Measurements from ENCODE around the gene CLIP2.
"Not testable (repeated sequence)": the region's sequence is repeated elsewhere in the genome, so short reads cannot be mapped to it uniquely, and the experiment has no call there.

CLIP2 gene

GRCh38 chr7:74349621-74350020 is 60.4 kb downstream of the CLIP2 start:
- TF ChIP-seq CTCF (IDR thresholded peaks at IDR 0.05; ENCODE audit: control insufficient read depth, insufficient read depth, low read depth, low read length, missing control alignments): no peak
- no peak for DNase-seq (ENCODE audit: low read depth)
- H3K4me3 ChIP-seq (ENCODE audit: control insufficient read depth, low read depth, low read length): no peak overlapping the region

GRCh38 chr7:74350751-74351150 is 61.5 kb downstream of the CLIP2 start:
- DNase-seq (ENCODE audit: low read depth): no peak
- H3K4me3 ChIP-seq (ENCODE audit: control insufficient read depth, low read depth, low read length): no peak overlapping the region
- no peak for TF ChIP-seq CTCF (IDR thresholded peaks at IDR 0.05; ENCODE audit: control insufficient read depth, insufficient read depth, low read depth, low read length, missing control alignments)

GRCh38 chr7:74351836-74352235 is 62.6 kb downstream of the CLIP2 start:
- no peak overlapping the region for H3K4me3 ChIP-seq (ENCODE audit: control insufficient read depth, low read depth, low read length)
- no peak for DNase-seq (ENCODE audit: low read depth)
- no peak for TF ChIP-seq CTCF (IDR thresholded peaks at IDR 0.05; ENCODE audit: control insufficient read depth, insufficient read depth, low read depth, low read length, missing control alignments)

GRCh38 chr7:74352551-74353138 is 63.4 kb downstream of the CLIP2 start:
- H3K4me3 ChIP-seq (ENCODE audit: control insufficient read depth, low read depth, low read length); DNase-seq (ENCODE audit: low read depth): not testable (repeated sequence)

- TF ChIP-seq CTCF (IDR thresholded peaks at IDR 0.05; ENCODE audit: control insufficient read depth, insufficient read depth, low read depth, low read length, missing control alignments): no peak
- no peak for DNase-seq (ENCODE audit: low read depth)
- no peak overlapping the region for H3K4me3 ChIP-seq (ENCODE audit: control insufficient read depth, low read depth, low read length)
These were observed 64.8 kb downstream of the CLIP2 start for GRCh38 chr7:74354009-74354408.

GRCh38 chr7:74355091-74355490 is 65.9 kb downstream of the CLIP2 start:
- H3K4me3 ChIP-seq (ENCODE audit: control insufficient read depth, low read depth, low read length): no peak overlapping the region
- peak; percentile 27 for DNase-seq (ENCODE audit: low read depth)
- TF ChIP-seq CTCF (IDR thresholded peaks at IDR 0.05; ENCODE audit: control insufficient read depth, insufficient read depth, low read depth, low read length, missing control alignments): no peak

- no peak for TF ChIP-seq CTCF (IDR thresholded peaks at IDR 0.05; ENCODE audit: control insufficient read depth, insufficient read depth, low read depth, low read length, missing control alignments)
- no peak for DNase-seq (ENCODE audit: low read depth)
- no peak overlapping the region for H3K4me3 ChIP-seq (ENCODE audit: control insufficient read depth, low read depth, low read length)
These were observed 67.5 kb downstream of the CLIP2 start for GRCh38 chr7:74356589-74357315.

All from AG09309 (cell line).